Stimulated activated CD8-positive, alpha-beta memory T cell treated with anti-CD3 and anti-CD28 coated beads, Interleukin-15, amount 100 ng/mL, for 1 hour (primary cell): ENCODE measurements around the gene NOS1AP.

ENCODE experiments used
- DNase-seq: peaks from one replicate; pipeline ENCODE4 v3.0.0-alpha.2; 2020; ENCODE audit warnings: low read depth

The NOS1AP gene

GRCh38 chr1:162300057-162300917 lies 230.8 kb downstream of the NOS1AP start:
- no peak for DNase-seq

DNA sequence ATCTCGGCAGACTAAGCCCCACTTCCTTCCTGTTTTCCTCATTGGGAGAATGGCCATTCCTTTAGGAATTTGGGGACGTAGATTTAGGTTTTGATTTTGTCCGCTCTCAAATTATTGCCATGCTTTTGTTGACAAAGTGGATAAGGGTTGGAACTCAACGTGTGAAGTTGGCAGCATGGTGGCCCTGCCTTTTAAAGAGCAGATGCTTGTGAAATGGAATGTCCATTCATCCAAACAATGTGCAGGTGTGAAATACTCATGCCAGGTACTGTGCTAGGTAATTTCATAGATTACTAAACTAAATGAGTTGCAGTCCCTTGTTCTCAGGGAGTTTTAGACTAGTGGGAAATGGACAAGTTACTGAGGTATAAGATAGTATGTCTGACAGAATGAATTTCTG lies 232.2 kb downstream of the NOS1AP start:
- DNase-seq = no peak

DNA sequence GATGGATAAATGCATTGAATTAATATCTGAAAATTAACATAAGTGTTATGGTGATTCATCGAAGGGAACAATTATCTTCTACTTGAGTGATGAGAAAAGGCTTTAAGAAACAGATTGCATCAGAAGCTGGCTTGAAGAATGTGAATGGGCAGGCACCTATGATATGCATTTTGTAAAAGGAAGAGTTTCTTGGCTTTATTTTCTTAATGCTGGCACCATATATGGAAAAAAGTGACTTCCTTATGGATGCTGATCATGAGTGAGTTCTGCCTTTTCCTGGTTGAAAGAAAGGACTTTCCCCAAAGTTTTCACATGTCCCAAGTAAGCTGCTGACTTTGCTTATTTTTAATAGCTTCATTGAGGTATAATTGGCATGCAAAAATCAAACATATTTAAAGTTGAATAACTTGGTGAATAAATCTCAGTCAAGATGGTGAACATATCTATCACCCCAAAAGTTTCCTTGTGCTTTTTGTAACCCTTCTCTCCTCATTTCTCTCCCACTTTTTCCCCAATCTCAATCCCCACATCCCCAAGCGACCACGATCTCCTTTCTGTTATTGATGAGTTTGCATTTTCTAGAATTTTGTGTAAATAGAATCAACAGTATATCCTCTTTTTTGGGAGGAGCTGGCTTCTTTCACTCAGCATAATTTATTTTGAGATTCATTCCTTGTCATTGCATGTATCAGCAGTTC lies 233.0 kb downstream of the NOS1AP start:
- DNase-seq = no peak

DNA sequence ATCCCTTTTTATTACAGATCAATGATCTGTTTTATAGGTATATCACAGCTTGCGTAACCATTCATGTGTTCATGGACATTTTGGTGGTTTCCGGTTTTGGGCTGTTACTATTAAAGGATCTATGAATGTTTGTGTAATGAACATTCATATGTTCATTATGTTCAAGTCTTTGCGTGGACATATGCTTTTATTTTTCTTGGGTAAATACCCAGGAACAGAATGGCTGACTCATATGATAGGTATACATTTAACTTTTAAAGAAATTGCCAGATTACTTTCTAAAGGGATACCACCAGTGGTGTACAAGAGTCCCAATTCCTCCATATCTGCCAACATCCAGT lies 233.5 kb downstream of the NOS1AP start:
- DNase-seq = no peak

GRCh38 chr1:162304736-162305135 lies 235.2 kb downstream of the NOS1AP start:
- DNase-seq = no peak

GRCh38 chr1:162305969-162306368 lies 236.5 kb downstream of the NOS1AP start:
- DNase-seq = no peak

- DNase-seq = no peak
These were observed 240.8 kb downstream of the NOS1AP start for GRCh38 chr1:162310337-162310736.

DNA sequence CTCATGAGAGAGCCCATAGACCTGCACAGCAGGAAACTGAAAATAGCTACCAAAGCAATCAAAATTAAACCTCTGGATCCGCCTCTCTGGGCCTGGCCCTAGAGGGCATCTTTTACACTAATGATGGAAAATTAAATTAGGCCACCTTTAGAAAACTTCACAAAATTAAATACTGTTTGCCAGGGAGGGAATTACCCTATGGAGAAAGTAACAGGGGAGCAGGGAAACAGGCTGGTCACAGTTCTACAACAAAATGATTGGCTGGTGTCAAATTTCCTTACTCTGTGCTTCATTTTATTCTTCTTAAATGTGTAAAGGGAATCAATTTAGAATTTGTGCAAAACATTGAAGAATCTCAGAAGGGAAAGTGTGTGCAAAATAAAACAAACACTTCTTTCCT lies 244.7 kb downstream of the NOS1AP start:
- no peak for DNase-seq

DNA sequence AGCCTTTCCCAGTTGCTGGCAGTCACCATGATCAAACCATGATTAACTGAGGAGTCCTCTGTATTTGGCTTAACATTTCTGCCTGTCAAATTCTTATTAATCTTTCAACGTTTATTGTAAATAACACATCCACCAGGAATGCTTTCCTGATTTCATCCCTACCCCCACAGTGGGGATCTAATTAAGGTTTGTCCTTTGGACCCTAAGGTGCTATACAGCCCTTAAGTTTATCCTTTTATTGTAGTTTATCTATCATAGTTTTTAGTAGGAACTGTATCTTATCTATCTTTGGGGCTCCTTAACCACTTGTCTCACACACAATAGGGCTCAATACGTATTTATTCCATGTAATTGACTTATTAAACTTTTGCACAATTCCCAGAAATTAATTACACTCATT lies 246.2 kb downstream of the NOS1AP start:
- DNase-seq = no peak

- no peak for DNase-seq
These were observed 246.7 kb downstream of the NOS1AP start for GRCh38 chr1:162316187-162316586.

DNA sequence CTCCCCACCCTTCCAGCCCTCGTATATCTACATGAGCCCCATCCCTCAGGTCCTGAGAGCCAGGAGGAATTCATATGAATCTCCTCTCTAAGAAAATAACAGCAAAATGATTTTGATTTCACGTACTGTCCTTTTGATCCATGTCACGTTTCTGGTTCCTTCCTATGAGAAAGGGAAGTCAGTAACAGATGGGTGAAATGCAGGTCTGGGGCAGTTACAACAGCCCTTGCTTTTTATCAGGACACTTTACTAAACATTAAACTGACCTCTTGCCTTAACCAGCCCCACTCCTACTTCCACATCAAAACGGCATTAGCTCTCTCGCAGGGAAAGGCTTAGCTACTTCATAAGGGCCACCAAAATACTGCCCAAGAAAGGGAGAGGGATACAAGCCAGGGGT lies 248.1 kb downstream of the NOS1AP start:
- DNase-seq = no peak

GRCh38 chr1:162319493-162320175 lies 250.1 kb downstream of the NOS1AP start:
- DNase-seq = no peak

DNA sequence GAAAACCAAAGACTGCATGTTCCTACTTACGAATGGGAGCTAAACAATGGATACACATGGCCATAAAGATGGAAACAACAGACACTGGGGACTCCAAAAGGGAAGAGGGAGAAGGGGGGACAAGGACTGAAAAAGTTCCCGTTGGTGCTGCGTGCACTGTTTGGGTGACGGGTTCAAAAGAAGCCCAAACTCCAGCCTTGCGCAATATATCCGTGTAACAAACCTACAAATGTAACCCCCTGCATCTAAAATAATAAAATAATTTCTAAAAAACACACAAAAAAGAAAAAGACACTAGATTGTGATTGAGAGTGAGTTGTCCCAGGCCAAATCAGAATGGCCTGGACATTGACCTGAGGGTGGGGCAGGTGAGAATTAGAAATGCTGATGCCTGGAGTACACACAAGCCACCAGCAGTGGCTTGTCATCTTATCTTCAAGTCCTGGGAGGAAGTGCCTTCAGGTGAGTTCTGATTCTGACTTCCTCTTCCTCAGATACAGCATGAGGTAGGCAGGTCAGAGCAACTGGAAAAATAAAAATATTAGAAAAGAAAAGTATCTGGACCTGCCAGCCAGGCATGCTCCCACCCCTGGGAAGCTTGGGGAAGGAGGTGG lies 252.4 kb downstream of the NOS1AP start:
- DNase-seq = no peak

GRCh38 chr1:162323023-162323422 lies 253.5 kb downstream of the NOS1AP start:
- no peak for DNase-seq

DNA sequence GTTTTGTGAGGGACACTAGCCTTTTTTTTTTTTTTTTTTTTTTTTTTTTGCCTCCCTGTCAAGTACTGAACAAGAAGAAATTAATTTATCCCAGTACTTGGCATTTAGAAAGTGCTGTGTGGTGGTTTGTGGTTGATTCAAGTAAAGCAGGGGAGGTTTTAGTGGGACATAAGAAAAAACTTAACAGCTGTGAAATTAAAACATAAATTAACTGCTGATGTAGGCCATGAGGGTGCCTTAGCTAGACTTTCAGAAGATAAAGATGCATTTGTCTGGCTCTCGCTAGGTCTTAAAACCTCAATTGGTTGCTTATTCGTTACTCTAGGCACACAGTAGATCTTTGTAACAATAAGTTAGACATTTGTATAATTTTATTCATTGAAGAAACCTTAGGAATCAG lies 254.9 kb downstream of the NOS1AP start:
- no peak for DNase-seq

DNA sequence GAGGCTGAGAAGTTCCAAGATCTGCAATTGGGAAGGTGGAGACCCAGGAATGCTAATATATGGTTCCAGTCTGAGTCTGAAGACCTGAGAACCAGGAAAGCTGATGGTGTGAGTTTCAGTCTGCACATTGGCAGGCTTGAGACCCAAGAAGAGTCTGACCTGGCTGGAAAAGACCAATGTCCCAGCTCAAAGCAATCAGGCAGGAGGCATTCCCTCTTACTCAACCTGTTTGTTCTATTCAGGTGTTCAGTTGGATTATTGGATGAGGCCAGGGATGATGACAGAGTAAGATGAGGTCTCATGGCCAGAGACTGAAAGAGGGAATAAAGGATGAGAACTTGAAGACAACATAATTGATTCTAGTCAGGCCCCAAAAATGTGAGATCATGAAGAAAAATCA lies 257.1 kb downstream of the NOS1AP start:
- no peak for DNase-seq

DNA sequence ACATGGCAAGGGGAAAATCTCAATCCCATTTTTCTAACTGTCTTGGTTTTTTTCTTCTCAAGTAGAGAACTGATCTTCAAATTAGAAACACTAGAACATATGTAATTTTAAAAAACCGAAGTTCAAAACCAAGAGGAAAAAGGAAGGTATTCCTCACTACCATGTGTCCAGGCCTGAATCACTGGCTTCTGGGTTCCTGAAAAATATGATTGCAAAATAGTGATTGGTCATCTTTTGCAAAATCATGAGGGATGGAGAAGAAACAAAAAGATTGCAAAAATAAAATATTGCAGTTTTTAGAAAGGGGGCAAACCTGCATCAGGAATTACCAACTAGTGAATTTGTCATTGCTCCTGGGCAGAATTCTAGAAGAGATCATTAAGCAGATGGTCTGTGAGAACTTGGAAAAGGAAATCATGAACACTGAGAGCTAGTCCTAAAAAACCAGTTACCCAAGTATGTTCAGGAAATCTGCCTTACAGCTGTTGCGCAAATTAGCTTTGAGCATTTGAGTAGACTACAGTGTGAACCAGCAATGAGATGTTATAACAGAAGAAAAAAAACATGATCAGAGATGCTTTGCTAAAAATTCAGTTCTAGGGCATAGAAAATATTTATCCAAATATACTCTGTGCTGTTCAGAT lies 257.8 kb downstream of the NOS1AP start:
- DNase-seq = no peak

DNA sequence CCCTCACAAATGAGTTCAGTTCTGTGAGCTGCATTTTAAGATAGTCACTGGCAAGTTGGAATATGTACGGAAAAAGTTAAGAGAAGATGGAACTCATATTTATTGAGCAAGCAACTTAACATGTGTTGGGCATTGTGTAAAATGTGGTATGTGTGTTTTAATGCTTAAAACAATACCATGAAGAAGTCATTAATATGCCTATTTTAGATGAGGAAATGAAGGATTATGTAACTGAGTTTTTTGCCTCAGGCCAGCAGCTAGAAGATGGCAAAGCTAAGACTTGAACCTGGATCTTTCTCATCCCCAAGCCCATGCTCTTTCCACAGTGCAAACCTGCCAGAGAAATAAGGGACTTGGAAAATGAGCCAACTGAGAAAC lies 258.3 kb downstream of the NOS1AP start:
- no peak for DNase-seq

- no peak for DNase-seq
These were observed 259.0 kb downstream of the NOS1AP start for GRCh38 chr1:162328512-162328911.

DNA sequence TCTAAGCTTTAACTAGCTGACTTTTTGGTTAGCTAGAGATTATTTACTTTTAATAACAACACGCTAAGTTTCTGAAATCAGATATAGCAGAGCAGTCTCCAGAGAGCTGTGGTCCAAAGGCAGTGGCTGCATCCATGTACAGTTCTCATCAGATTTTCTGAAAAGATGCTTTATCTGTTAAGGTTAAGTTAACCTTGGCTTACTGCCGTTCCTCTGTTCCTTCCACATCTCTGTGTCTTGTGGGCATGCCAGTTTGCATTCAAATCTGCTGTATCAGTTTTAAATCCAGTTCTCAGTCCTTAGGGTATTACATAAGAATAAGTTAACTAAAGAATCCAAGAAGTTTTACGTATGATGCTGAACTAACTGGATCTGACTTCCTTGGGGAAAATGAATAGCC lies 260.3 kb downstream of the NOS1AP start:
- DNase-seq = no peak

- no peak for DNase-seq
These were observed 264.5 kb downstream of the NOS1AP start for GRCh38 chr1:162333991-162334390.

GRCh38 chr1:162335126-162335525 lies 265.6 kb downstream of the NOS1AP start:
- no peak for DNase-seq
